IMR-90 (cell line): ENCODE data around the gene SLC24A3. TPM values are rescaled to one million over a fixed set of nuclear protein-coding genes. Genes with fewer than 3 reads are reported as not detected.

Source experiments
- ATAC-seq: fragments of 200-7000 bp; cut with Tn5 transposase; 2 replicates; pipeline ENCODE4 v1.9.1; 2020; ENCODE audit warnings: low read depth, mild to moderate bottlenecking, moderate library complexity
- BruUV-seq: library from RNA; stranded (reverse); fragments of 400-500 nt; replicated peaks from 2 replicates; lab custom pipeline; 2021; lab: Mats Ljungman, UMichigan
- CTCF ChIA-PET: fragments of 300-600 bp; formaldehyde crosslinking; extraction: SDS; loops from one replicate; lab custom pipeline; 2021; ENCODE audit warnings: antibody characterized with exemption; lab: Yijun Ruan, JAX
- POLR2A ChIA-PET: fragments of 300-600 bp; sonication (Branson Sonifier 250); formaldehyde crosslinking; loops from one replicate; lab custom pipeline; 2022; ENCODE audit warnings: antibody characterized with exemption; ENCODE audit not compliant: unreplicated experiment; lab: Charles Lee
- DNase-seq: peaks from one replicate; pipeline ENCODE4 v3.0.0; 2013
- H2AFZ ChIP-seq: replicated peaks from 2 replicates; pipeline ENCODE3; 2013; ENCODE audit warnings: low read length, mild to moderate bottlenecking; ENCODE audit not compliant: poor library complexity
- H2AK5ac ChIP-seq: 2 replicates; pipeline ENCODE4 v1.6.1; 2013; ENCODE audit warnings: low read depth, low read length, inconsistent platforms
- H2AK9ac ChIP-seq: replicated peaks from 2 replicates; pipeline ENCODE3; 2013; ENCODE audit warnings: mild to moderate bottlenecking, low read depth, low read length, moderate library complexity; ENCODE audit not compliant: poor library complexity
- H2BK120ac ChIP-seq: 2 replicates; pipeline ENCODE4 v1.6.1; 2013; ENCODE audit warnings: low read depth, low read length, inconsistent platforms
- H2BK15ac ChIP-seq: 3 replicates; pipeline ENCODE4 v1.6.1; 2013; ENCODE audit warnings: low read depth, low read length, inconsistent platforms
- H2BK20ac ChIP-seq: 2 replicates; pipeline ENCODE4 v1.6.1; 2013; ENCODE audit warnings: low read depth, mild to moderate bottlenecking, inconsistent platforms, low read length, moderate library complexity
- H2BK5ac ChIP-seq: 2 replicates; pipeline ENCODE4 v1.6.1; 2013; ENCODE audit warnings: mild to moderate bottlenecking, low read depth, low read length, inconsistent platforms; ENCODE audit not compliant: poor library complexity, severe bottlenecking
- H3K14ac ChIP-seq: replicated peaks from 2 replicates; pipeline ENCODE4 v1.6.1; 2013; ENCODE audit warnings: low read depth, low read length, inconsistent platforms
- H3K18ac ChIP-seq: 2 replicates; pipeline ENCODE4 v1.6.1; 2013; ENCODE audit warnings: low read depth, low read length, control low read depth
- H3K23ac ChIP-seq: 2 replicates; pipeline ENCODE4 v1.6.1; 2013; ENCODE audit warnings: low read depth, low read length, inconsistent platforms
- H3K27ac ChIP-seq: 2 replicates; pipeline ENCODE4 v1.5.1; 2013; ENCODE audit warnings: mild to moderate bottlenecking, control low read depth, low read length; ENCODE audit not compliant: insufficient read depth
- H3K27me3 ChIP-seq: 2 replicates; pipeline ENCODE4 v1.6.1; 2013; ENCODE audit warnings: low read length; ENCODE audit not compliant: control insufficient read depth, insufficient read depth
- H3K36me3 ChIP-seq: 2 replicates; pipeline ENCODE4 v1.6.1; 2013; ENCODE audit warnings: low read length, mixed read lengths; ENCODE audit not compliant: control insufficient read depth, insufficient read depth
- H3K4ac ChIP-seq: 2 replicates; pipeline ENCODE4 v1.6.1; 2013; ENCODE audit warnings: low read depth, low read length, inconsistent platforms
- H3K4me1 ChIP-seq: 2 replicates; pipeline ENCODE4 v1.6.1; 2013; ENCODE audit warnings: low read length, mixed read lengths; ENCODE audit not compliant: control insufficient read depth, insufficient read depth
- H3K4me2 ChIP-seq: 2 replicates; pipeline ENCODE4 v1.6.1; 2013; ENCODE audit warnings: low read depth, mild to moderate bottlenecking, control low read depth, low read length, moderate library complexity
- H3K4me3 ChIP-seq: 2 replicates; pipeline ENCODE4 v1.5.1; 2013; ENCODE audit warnings: low read depth, mild to moderate bottlenecking, control low read depth, low read length, moderate library complexity; ENCODE audit not compliant: insufficient read depth
- H3K56ac ChIP-seq: 2 replicates; pipeline ENCODE4 v1.6.1; 2013; ENCODE audit warnings: low read length, inconsistent platforms; ENCODE audit not compliant: insufficient read depth; ENCODE audit errors: extremely low read depth
- H3K79me1 ChIP-seq, 2 experiments: 2 replicates each; pipeline ENCODE4 v1.6.1; 2013; ENCODE audit warnings: low read length in 2 of 2, inconsistent platforms in 1 of 2, low read depth in 1 of 2
- H3K9ac ChIP-seq: 2 replicates; pipeline ENCODE4 v1.6.1; 2013; ENCODE audit warnings: low read depth, low read length, control low read depth
- H3K9me1 ChIP-seq: 2 replicates; pipeline ENCODE4 v1.6.1; 2013; ENCODE audit warnings: low read length, inconsistent platforms; ENCODE audit not compliant: insufficient read depth
- H3K9me3 ChIP-seq: 2 replicates; pipeline ENCODE4 v1.6.1; 2013; ENCODE audit warnings: low read length; ENCODE audit not compliant: control insufficient read depth, insufficient read depth
- H4K20me1 ChIP-seq: 2 replicates; pipeline ENCODE4 v1.6.1; 2013; ENCODE audit warnings: low read length, inconsistent platforms; ENCODE audit not compliant: insufficient read depth
- H4K5ac ChIP-seq: 2 replicates; pipeline ENCODE4 v1.6.1; 2013; ENCODE audit warnings: mild to moderate bottlenecking, low read depth, low read length, control low read depth
- H4K8ac ChIP-seq, 2 experiments: 2 replicates each; pipeline ENCODE4 v1.6.1; 2013; ENCODE audit warnings: low read depth in 2 of 2, low read length in 2 of 2, control low read depth in 1 of 2, inconsistent platforms in 1 of 2
- H4K91ac ChIP-seq: 2 replicates; pipeline ENCODE4 v1.6.1; 2013; ENCODE audit warnings: low read depth, low read length, inconsistent platforms; ENCODE audit not compliant: insufficient read depth
- MAFK ChIP-seq: IDR thresholded peaks from 2 replicates; pipeline ENCODE4 v1.6.1; 2012; ENCODE audit warnings: low read depth, low read length, improper control_type of control experiment
- POLR2A ChIP-seq: IDR thresholded peaks from 2 replicates; pipeline ENCODE4 v1.6.1; 2012; ENCODE audit warnings: mild to moderate bottlenecking, low read depth, low read length
- RFX5 ChIP-seq: IDR thresholded peaks from 2 replicates; pipeline ENCODE4 v1.8.0; 2012; ENCODE audit warnings: low read depth, mild to moderate bottlenecking, low read length, moderate library complexity
- WGBS, 2 experiments: methylation state at CpG; one replicate each; pipeline versions ENCODE4 v1.1.5 to v1.1.7; 2013; ENCODE audit warnings: missing lambda C conversion rate in 2 of 2; ENCODE audit not compliant: insufficient read length in 1 of 2; ENCODE audit errors: extremely low coverage in 2 of 2; 5-methylcytosine and 5-hydroxymethylcytosine counted together
- dilution Hi-C: fragments of 300-500 bp; cut with HindIII; formaldehyde crosslinking; loops from one replicate; pipeline ENCODE4 v1.14.3; 2018; ENCODE audit warnings: low sequenced_read_pairs; ENCODE audit not compliant: unreplicated experiment
- in situ Hi-C: fragments of 300-500 bp; cut with MboI; formaldehyde crosslinking; loops from 3 replicates; pipeline ENCODE4 v1.14.3; 2019; ENCODE audit warnings: low sequenced_read_pairs, inconsistent platforms, mixed read lengths
- intact Hi-C: fragments of 100-400 bp; cut with micrococcal nuclease; formaldehyde crosslinking; loops from 2 replicates; pipeline ENCODE4 v1.10.0; 2022
- polyA plus RNA-seq, 3 experiments: library from polyadenylated mRNA; depleted of rRNA; stranded (reverse); fragments of >200 nt; gene quantifications; 2 replicates each; pipeline ENCODE4 v1.2.3, GENCODE V29; 2012; ENCODE audit warnings: low replicate concordance in 1 of 3
- total RNA-seq: library from RNA; depleted of rRNA; stranded (reverse); fragments of >200 nt; gene quantifications from 2 replicates; pipeline ENCODE4 v1.2.3, GENCODE V29; 2012
- TF ChIP-seq, protein P1 (sequence below): fragments of 150-350 bp; IDR thresholded peaks from 2 replicates; pipeline ENCODE4 v1.6.1; 2016; ENCODE audit warnings: low read depth, mild to moderate bottlenecking, low read length, moderate library complexity, borderline replicate concordance
- TF ChIP-seq, protein P2 (sequence below): conservative IDR thresholded peaks from 2 replicates; pipeline ENCODE4 v1.5.1; 2012; ENCODE audit warnings: mild to moderate bottlenecking, low read depth, low read length, improper control_type of control experiment

Gene SLC24A3
- total and polyA plus RNA-seq, 2 of the 4 experiments (the other 2 are of a cell fraction): not detected

DNA sequence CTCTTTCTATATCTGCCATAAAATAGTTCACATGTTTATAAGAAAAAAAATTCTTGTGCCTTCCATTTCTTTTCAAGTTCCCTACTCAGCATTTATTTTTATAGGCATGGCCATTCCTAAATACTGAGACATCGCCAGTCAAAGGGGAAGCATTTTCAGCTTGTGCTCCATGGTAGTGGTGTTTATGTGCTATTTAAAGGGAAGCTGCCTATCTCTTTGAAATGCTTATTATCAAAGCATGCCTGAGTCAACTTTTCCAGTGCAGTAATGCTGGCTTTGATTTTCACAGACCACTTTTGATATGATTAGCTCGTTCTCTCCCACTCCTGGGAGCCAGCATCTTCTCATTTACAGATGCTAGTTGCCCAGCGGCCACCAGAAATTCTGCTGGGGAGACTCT, 421.5 kb downstream of the SLC24A3 start:
- peak; percentile 33 for DNase-seq
- CTCF ChIA-PET: no interaction called here

More for the DNA sequence above, 421.5 kb downstream of the SLC24A3 start:
- Histone ChIP-seq H2AK5ac (no peak overlapping the region), H3K14ac (no peak overlapping the region), H2AFZ (no peak overlapping the region), H4K20me1 (no peaks in the 10 kb centered on the region), H2BK15ac (no peak overlapping the region), H3K4ac (no peak overlapping the region), H3K9me3 (no peaks in the 10 kb centered on the region), H3K23ac (no peak overlapping the region), H3K18ac (no peak overlapping the region), H3K36me3 (no peaks in the 10 kb centered on the region), H3K9me1 (no peaks in the 10 kb centered on the region), H2BK5ac (no peak overlapping the region), H2AK9ac (no peak overlapping the region), H4K91ac (no peak overlapping the region), H3K4me1 (no peaks in the 10 kb centered on the region), H4K5ac (no peak overlapping the region), H2BK20ac (no peak overlapping the region), H3K27me3 (peaks cover 8% of the 10 kb centered on the region), H3K79me1 (no peaks in the 10 kb centered on the region), H3K9ac (no peak overlapping the region), H3K56ac (no peak overlapping the region), H3K27ac (no peak overlapping the region), H4K8ac (no peak overlapping the region), H2BK120ac (no peak overlapping the region), H3K4me2 (no peak overlapping the region), H3K4me3 (no peak overlapping the region)
- POLR2A ChIA-PET: no interaction called here
- intact Hi-C loops: no loop called here
- no CpG with 5 or more reads among the region's 3 CpGs for WGBS, 2 experiments
- no TSS peak for BruUV-seq
- TF ChIP-seq MAFK (peak; percentile 42; the same call in 1 of the 2 replicates), POLR2A (no peak), RFX5 (no peak)
- TF ChIP-seq, protein P1, sequence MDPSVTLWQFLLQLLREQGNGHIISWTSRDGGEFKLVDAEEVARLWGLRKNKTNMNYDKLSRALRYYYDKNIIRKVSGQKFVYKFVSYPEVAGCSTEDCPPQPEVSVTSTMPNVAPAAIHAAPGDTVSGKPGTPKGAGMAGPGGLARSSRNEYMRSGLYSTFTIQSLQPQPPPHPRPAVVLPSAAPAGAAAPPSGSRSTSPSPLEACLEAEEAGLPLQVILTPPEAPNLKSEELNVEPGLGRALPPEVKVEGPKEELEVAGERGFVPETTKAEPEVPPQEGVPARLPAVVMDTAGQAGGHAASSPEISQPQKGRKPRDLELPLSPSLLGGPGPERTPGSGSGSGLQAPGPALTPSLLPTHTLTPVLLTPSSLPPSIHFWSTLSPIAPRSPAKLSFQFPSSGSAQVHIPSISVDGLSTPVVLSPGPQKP: no peak
- TF ChIP-seq, protein P2, sequence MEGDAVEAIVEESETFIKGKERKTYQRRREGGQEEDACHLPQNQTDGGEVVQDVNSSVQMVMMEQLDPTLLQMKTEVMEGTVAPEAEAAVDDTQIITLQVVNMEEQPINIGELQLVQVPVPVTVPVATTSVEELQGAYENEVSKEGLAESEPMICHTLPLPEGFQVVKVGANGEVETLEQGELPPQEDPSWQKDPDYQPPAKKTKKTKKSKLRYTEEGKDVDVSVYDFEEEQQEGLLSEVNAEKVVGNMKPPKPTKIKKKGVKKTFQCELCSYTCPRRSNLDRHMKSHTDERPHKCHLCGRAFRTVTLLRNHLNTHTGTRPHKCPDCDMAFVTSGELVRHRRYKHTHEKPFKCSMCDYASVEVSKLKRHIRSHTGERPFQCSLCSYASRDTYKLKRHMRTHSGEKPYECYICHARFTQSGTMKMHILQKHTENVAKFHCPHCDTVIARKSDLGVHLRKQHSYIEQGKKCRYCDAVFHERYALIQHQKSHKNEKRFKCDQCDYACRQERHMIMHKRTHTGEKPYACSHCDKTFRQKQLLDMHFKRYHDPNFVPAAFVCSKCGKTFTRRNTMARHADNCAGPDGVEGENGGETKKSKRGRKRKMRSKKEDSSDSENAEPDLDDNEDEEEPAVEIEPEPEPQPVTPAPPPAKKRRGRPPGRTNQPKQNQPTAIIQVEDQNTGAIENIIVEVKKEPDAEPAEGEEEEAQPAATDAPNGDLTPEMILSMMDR: no peak
- dilution Hi-C loops: no loop called here
- no peak for ATAC-seq
- in situ Hi-C loops: no loop called here
